H1 (cell line): Measurements from ENCODE around the gene CRISPLD2. TPM values are rescaled to one million over a fixed set of nuclear protein-coding genes. Genes with fewer than 3 reads are reported as not detected.

ENCODE experiments used
- ASH2L ChIP-seq: fragments of 200-600, 300-600 bp; sonication (generic); IDR thresholded peaks from one replicate; pipeline ENCODE4 v1.7.1; 2017; ENCODE audit warnings: low read length
- CBX5 ChIP-seq: fragments of 300-800, 300-1000 bp; sonication (generic); IDR thresholded peaks from 2 replicates; pipeline ENCODE4 v1.7.1; 2016; ENCODE audit warnings: antibody characterized with exemption, low read length, low read depth
- CBX8 ChIP-seq: fragments of 300-800, 300-1000 bp; sonication (generic); IDR thresholded peaks from 2 replicates; pipeline ENCODE4 v1.7.1; 2016; ENCODE audit warnings: low read depth, low read length, borderline replicate concordance
- CHD2 ChIP-seq: IDR thresholded peaks from 2 replicates; pipeline ENCODE4 v1.6.1; 2012; ENCODE audit warnings: low read length, improper control_type of control experiment
- CTBP2 ChIP-seq: IDR thresholded peaks from 2 replicates; pipeline ENCODE4 v1.7.0; 2011; ENCODE audit warnings: borderline replicate concordance, mild to moderate bottlenecking, moderate library complexity, mixed read lengths, low read length; ENCODE audit not compliant: insufficient read depth, insufficient read length
- EZH2 ChIP-seq: fragments of 200-600 bp; sonication (generic); IDR thresholded peaks from 2 replicates; pipeline ENCODE4 v1.7.1; 2012; ENCODE audit warnings: low read depth, mild to moderate bottlenecking, moderate library complexity, low read length, inconsistent platforms; ENCODE audit not compliant: severe bottlenecking
- GTF2F1 ChIP-seq: IDR thresholded peaks from 2 replicates; pipeline ENCODE4 v1.6.1; 2012; ENCODE audit warnings: low read depth, low read length, improper control_type of control experiment, borderline replicate concordance
- HDAC2 ChIP-seq, 2 experiments: fragments of 300-600 bp in 1 of 2; sonication (generic) in 1 of 2; IDR thresholded peaks; 2 replicates each; pipeline ENCODE4 v1.6.1; 2011 to 2012; ENCODE audit warnings: low read depth in 2 of 2, low read length in 2 of 2, mild to moderate bottlenecking in 2 of 2, moderate library complexity in 2 of 2, borderline replicate concordance in 1 of 2, inconsistent platforms in 1 of 2
- KDM4A ChIP-seq: IDR thresholded peaks from one replicate; pipeline ENCODE4 v1.7.1; 2012; ENCODE audit warnings: low read depth, mild to moderate bottlenecking, moderate library complexity, low read length, inconsistent platforms; ENCODE audit not compliant: severe bottlenecking
- KDM5A ChIP-seq: fragments of 200-600 bp; IDR thresholded peaks from 2 replicates; pipeline ENCODE4 v1.7.1; 2012; ENCODE audit warnings: mild to moderate bottlenecking, low read length, inconsistent platforms, mixed read lengths
- PHF8 ChIP-seq: fragments of 200-600 bp; sonication (generic); conservative IDR thresholded peaks from 2 replicates; pipeline ENCODE4 v1.7.1; 2012; ENCODE audit warnings: low read depth, mild to moderate bottlenecking, inconsistent platforms, low read length, moderate library complexity
- POLR2A ChIP-seq, 2 experiments: IDR thresholded peaks; 1 replicate in 1 of 2; 2 replicates in 1 of 2; pipeline ENCODE4 v1.6.1; 2011; ENCODE audit warnings: low read depth in 2 of 2, low read length in 2 of 2, mild to moderate bottlenecking in 2 of 2; ENCODE audit errors: control extremely low read depth in 1 of 2
- RAD21 ChIP-seq, 2 experiments: IDR thresholded peaks in 1 of 2; conservative IDR thresholded peaks in 1 of 2; 2 replicates each; pipeline ENCODE4 v1.6.1; 2011; ENCODE audit warnings: low read depth in 2 of 2, low read length in 2 of 2, improper control_type of control experiment in 1 of 2, inconsistent platforms in 1 of 2, mild to moderate bottlenecking in 1 of 2, moderate library complexity in 1 of 2
- RNF2 ChIP-seq: fragments of 200-900, 300-1000 bp; sonication (generic); IDR thresholded peaks from 2 replicates; pipeline ENCODE4 v1.7.1; 2016; ENCODE audit warnings: borderline replicate concordance, low read depth, mild to moderate bottlenecking, antibody characterized with exemption, low read length; ENCODE audit not compliant: poor library complexity, severe bottlenecking; ENCODE audit errors: missing control alignments
- RXRA ChIP-seq: IDR thresholded peaks from 2 replicates; pipeline ENCODE4 v1.6.1; 2011; ENCODE audit warnings: low read depth, mild to moderate bottlenecking, low read length, moderate library complexity; ENCODE audit not compliant: insufficient read depth
- SAP30 ChIP-seq: fragments of 300-600 bp; sonication (generic); IDR thresholded peaks from 2 replicates; pipeline ENCODE4 v1.7.1; 2012; ENCODE audit warnings: low read length, moderate library complexity, mild to moderate bottlenecking, inconsistent platforms; ENCODE audit not compliant: insufficient read depth, insufficient replicate concordance
- SIRT6 ChIP-seq: IDR thresholded peaks from one replicate; pipeline ENCODE4 v1.7.1; 2012; ENCODE audit warnings: low read length, inconsistent platforms
- SP2 ChIP-seq: IDR thresholded peaks from 2 replicates; pipeline ENCODE4 v1.6.1; 2012; ENCODE audit warnings: mild to moderate bottlenecking, low read length, inconsistent platforms
- TAF1 ChIP-seq: IDR thresholded peaks from 2 replicates; pipeline ENCODE4 v1.6.1; 2011; ENCODE audit warnings: mild to moderate bottlenecking, low read depth, low read length
- USF2 ChIP-seq: IDR thresholded peaks from 2 replicates; pipeline ENCODE4 v1.6.1; 2011; ENCODE audit warnings: low read length, improper control_type of control experiment
- YY1 ChIP-seq: IDR thresholded peaks from 2 replicates; pipeline ENCODE4 v1.6.1; 2011; ENCODE audit warnings: low read depth, mild to moderate bottlenecking, low read length
- polyA plus RNA-seq, 7 experiments: library from polyadenylated mRNA; depleted of rRNA in 3 of 7; stranded (reverse) in 5 of 7; unstranded in 2 of 7; fragments of >200 nt in 5 of 7; fragments of 200-250 nt in 2 of 7; gene quantifications; 1 replicate in 5 of 7; 2 replicates in 1 of 7; 4 replicates in 1 of 7; pipeline versions ENCODE4 v1.2.1 to v1.2.3, GENCODE V29; 2011 to 2013; ENCODE audit warnings: missing spikeins in 2 of 7, mixed read lengths in 2 of 7
- total RNA-seq: library from RNA; stranded (reverse); fragmentation: NEBNext Ultra II Directional; extraction: Animal tissue kit (Norgen Biotek cat#: 25700); gene quantifications from 2 replicates; pipeline ENCODE4 v1.2.1, GENCODE V29; 2021
- TF ChIP-seq, protein P1 (sequence below): IDR thresholded peaks from 2 replicates; pipeline ENCODE4 v1.6.1; 2011; ENCODE audit warnings: low read depth, mild to moderate bottlenecking, low read length; ENCODE audit not compliant: insufficient read depth

CRISPLD2 gene
- total and polyA plus RNA-seq, 2 of the 8 experiments (the other 6 are each of a cell fraction or from before 2014, with no cell fraction given): 2.7 to 5.1 TPM

- TF ChIP-seq HDAC2 (IDR thresholded peaks at IDR 0.05; ENCODE audit: borderline replicate concordance in 1 of 2, low read depth in 2 of 2, low read length in 2 of 2) (no peak; a peak in 1 of 4 replicates), TAF1 (peak; percentile 43; the same call in 1 of the 2 replicates), SAP30 (no peak), CHD2 (no peak), POLR2A (IDR thresholded peaks at IDR 0.05; ENCODE audit: control extremely low read depth in 1 of 2, low read depth in 2 of 2, low read length in 2 of 2) (0 out of 3 replicates have a peak, but pooled peaks of 1 of the 2 experiments have one; percentile 44), KDM4A (peak; percentile 71), CBX5 (no peak), EZH2 (peak; percentile 6), ASH2L (no peak), YY1 (no peak), RNF2 (no peak), SIRT6 (no peak), KDM5A (no peak), RXRA (no peak), PHF8 (no peak; the same call in 1 of the 2 replicates), GTF2F1 (no peak), USF2 (no peak), CTBP2 (no peak), SP2 (no peak), CBX8 (no peak), RAD21 (IDR thresholded peaks at IDR 0.05 in 1 of 2, conservative IDR thresholded peaks at IDR 0.05 in 1 of 2; ENCODE audit: low read depth in 2 of 2, low read length in 2 of 2) (no peak)
- TF ChIP-seq, protein P1, sequence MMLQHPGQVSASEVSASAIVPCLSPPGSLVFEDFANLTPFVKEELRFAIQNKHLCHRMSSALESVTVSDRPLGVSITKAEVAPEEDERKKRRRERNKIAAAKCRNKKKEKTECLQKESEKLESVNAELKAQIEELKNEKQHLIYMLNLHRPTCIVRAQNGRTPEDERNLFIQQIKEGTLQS: no peak
Measured at GRCh38 chr16:84819644-84820304, at the start of gene CRISPLD2 (continued).
